ENCODE measurements around the gene ZNF282.

The ZNF282 gene

DNA sequence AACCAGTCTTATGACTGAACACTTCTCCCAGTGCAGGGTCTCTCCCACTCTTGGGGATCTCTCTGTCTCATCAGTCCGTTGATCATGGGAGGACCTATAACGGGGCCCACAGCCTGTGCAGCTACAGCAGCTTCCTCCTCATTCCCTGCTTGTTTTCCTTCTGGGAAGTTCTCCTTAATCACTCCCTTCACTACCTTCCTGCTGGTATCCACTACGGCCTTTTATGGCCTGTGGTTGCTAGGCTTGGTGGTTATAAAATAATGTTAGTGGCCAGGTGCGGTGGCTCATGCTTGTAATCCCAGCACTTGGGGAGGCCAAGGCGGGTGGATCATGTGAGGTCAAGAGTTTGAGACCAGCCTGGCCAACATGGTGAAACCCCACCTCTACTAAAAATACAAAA lies 3.5 kb upstream of the ZNF282 start:
- DNase-seq (ENCODE audit: low spot score): no peak

- no peak for DNase-seq (ENCODE audit: low spot score)
Measured at GRCh38 chr7:149194799-149195179, 557 bp upstream of the ZNF282 start.

DNA sequence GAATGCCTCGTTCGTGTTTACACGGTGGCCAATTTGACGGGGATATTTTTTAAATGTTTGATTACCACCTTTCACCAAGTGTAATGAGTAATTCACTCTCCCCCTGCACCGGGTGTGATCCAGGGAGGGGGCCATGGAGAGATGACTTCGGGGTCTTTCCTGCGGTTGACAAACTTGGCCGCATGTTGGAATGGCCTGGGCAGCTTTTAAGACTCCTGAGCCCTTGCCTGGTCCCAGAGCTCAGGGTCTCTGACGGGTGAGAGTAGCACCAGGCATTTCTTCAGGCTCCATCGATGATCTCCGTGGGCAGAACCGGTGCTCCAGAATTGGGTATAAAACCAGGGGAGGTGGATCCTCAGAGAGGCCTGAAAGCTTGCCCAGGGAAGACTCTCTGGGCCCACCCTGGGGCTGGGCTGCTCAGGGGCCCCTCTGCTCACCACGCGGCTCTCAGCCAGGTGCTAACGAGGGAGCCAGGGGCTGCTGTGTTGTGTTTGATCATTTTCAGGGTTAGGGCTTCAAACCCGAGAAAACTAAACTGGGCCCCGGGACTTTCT lies 882 bp downstream of the ZNF282 start:
- peak; percentile 49 for DNase-seq (ENCODE audit: low spot score)

- no peak for DNase-seq (ENCODE audit: low spot score)
Measured at GRCh38 chr7:149196705-149197171, 1.4 kb downstream of the ZNF282 start.

DNA sequence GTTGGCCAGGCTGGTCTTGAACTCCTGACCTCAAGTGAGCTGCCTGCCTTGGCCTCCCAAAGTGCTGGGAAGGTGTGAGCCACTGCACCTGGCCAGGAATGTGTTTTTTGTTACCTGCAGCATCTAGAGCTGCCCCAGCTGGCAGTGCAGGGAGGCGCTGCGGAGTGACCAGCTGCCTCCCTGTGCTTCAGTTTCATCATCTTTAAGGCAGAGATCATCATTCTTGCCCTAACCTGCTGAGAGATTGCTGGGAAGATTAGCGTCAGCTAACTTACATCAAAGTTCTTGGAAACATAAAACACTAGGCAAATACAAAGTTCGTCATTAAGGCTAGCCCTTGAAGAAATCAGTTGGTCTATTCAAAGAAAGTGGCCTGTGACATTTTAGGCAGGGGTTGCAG lies 2.3 kb downstream of the ZNF282 start:
- no peak for DNase-seq (ENCODE audit: low spot score)

- no peak for DNase-seq (ENCODE audit: low spot score)
Measured at GRCh38 chr7:149198161-149198816, 2.9 kb downstream of the ZNF282 start.

- DNase-seq (ENCODE audit: low spot score): no peak
Measured at GRCh38 chr7:149199234-149199995, 4.1 kb downstream of the ZNF282 start.

GRCh38 chr7:149202831-149203231 lies 7.5 kb downstream of the ZNF282 start:
- no peak for DNase-seq (ENCODE audit: low spot score)

DNA sequence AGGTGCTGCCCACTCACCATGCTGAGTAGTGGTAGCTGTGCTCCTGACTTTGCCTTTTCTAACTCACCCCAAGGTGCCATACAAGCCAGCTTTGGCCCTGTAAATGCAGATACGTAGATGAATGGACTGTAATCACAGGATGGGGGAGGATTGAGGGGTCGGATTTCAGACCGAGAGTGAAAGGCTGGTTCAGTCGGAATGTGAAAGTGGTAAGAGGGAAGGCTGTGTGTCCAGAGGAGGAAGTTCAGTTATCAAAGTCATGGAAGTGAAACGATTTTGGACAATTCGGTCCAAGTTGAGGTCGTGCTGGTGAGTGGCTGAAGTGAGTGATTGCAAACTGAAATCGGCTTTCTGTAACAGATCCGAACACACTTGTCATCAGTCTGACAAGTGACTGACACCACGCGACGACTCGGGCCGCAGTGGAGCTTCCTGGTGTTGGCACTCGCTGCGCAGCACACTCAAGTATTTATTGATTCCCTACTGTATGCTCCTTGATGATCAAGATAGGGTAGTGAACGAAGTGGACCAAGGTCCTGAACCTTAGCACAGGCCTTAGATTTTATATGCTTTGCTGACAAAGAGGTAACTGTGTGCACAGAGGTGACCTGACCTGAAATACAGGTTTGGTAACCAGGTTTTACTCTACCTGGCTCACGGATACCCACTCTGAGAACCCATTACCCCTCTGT lies 10.5 kb downstream of the ZNF282 start:
- DNase-seq (ENCODE audit: low spot score): no peak

DNA sequence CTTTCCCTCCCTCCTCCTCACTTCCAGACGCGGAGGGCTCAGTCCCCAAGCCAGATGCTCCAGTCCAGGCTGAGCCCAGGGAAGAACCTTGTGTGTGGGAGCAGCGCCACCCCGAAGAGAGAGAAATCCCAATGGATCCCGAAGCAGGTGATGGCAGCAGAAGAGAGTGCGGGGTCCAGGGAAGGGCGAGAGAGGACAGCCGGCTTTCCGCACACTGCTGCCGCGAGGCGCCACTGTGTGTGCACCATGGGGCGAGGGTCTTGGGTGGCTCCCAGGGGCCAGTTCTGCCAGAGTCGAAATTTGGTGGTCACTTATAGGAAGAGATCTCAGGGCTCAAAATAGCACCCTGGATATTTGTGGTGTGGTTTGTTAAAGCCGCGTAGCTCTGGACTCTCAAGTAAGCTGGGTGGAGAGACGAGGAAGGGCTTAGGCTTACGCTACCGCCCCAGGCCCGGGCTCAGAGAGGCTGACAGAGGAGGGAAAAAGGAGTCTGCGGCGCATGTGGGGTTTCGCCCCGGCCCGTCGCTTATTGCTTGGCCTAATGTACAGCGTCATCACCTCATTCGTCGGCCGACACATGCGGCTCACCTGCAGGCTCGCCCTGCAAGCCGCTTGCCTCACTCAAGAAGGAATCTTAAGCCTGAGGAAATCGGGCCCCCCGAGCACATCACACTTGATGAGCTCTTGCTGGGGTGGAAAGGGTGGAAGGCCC lies 12.1 kb downstream of the ZNF282 start:
- DNase-seq (ENCODE audit: low spot score): no peak

DNA sequence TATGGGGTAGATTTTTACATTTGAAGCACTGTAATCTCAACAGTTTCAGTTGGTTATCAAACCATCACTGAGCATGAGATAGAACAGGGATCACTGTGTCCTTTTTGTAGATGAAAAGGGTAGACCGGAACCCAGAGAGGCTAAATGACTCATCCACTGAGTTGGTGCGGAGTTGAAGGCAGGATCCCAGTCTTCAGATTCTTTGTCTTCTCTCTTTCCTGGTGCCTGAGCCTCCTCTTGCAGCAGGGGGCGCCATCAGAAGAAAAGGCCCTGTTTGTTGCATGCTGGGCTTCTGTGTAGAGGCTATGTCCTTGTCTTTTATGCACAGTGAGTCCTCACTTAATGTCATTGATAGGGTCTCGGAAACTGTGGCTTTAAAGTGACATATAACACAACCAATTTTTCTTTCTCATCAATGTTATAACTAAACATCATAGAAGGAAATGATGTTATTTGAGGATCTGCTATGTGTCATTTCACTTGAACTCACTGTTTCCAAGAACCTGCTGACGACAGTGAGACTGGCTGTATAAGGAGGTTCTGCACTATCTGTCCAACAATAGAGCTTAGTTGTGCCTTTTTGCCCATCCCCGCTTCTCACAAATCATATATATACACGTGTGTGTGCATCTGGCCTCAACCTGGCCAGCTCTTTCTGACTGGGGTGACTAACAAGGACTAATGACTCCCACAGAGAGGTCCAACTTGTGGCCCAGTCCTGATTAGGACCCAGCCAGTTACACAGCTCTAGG lies 14.3 kb downstream of the ZNF282 start:
- DNase-seq (ENCODE audit: low spot score): peak; percentile 81

GRCh38 chr7:149210551-149210950 lies 15.2 kb downstream of the ZNF282 start:
- DNase-seq (ENCODE audit: low spot score): no peak

DNA sequence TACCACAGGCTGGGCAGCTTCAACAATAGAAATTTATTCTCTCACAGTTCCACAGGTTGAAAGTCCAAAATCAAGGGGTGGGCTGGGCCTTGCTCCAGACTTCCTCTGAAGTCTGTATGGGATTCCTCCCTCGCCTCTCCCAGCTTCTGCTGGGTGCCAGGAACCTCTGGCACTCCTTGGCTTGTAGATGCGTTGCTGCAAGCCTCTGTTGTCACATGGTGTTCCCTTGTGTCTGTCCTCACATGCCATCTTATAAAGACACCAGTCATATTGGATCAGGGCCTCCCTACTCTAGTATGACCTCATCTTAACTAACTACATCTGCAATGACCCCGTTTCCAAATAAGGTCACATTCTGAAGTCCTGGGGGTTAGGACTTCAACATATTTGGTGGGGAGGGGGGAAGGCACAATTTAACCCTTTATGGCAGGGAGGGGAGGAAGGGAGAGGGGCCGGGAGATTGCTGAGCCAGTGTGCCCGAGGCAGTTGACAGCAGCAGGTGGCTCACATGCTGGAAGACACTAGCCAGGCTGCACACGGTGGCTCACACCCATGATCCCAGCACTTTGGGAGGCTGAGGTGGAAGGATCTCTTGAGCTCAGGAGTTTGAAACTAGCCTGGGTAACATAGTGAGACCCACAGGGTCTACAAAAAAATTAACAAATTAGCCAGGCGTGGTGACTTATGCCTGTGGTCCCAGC lies 18.8 kb downstream of the ZNF282 start:
- DNase-seq (ENCODE audit: low spot score): no peak

DNA sequence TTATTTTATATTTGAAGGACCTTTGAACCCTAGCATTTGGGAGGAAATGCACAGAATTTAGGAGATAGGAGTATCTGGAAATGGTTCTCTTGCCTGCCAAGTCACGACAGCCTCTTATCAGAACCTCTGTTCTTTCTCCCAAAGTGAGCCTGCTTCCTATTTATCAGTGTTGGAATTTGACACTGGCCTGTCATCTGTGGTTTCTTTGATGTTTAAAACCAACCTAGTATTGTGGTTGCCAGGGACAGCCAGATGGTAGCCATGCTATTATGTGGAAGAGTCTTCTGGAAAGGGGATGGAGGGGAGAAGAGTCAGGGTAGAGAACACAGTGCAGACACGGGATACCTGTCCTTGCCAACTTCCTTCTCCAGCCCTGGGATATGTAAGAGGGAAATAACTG lies 21.1 kb downstream of the ZNF282 start:
- DNase-seq (ENCODE audit: low spot score): no peak

- DNase-seq (ENCODE audit: low spot score): no peak
Measured at GRCh38 chr7:149217570-149217969, 22.2 kb downstream of the ZNF282 start.

GRCh38 chr7:149218469-149219420 lies 23.4 kb downstream of the ZNF282 start:
- no peak for DNase-seq (ENCODE audit: low spot score)

- DNase-seq (ENCODE audit: low spot score): no peak
Measured at GRCh38 chr7:149220534-149220933, 25.2 kb downstream of the ZNF282 start.

DNA sequence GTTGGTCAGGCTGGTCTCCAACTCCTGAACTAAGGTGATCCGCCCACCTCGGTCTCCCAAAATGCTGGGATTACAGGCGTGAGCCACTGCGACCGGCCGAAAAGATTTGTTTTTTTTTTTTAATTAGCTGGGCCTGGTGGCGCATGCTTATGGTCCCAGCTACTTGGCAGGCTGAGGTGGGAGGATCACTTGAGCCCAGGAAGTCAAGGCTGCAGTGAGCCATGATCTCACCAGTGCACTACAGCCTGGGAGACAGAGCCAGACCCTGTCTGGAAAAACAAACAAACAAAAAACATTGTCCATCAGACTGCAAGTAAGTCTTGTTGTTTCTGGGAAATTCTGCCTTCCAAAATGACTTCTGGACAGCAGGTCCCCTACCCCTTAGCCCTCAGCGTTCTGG lies 27.8 kb downstream of the ZNF282 start:
- no peak for DNase-seq (ENCODE audit: low spot score)

DNA sequence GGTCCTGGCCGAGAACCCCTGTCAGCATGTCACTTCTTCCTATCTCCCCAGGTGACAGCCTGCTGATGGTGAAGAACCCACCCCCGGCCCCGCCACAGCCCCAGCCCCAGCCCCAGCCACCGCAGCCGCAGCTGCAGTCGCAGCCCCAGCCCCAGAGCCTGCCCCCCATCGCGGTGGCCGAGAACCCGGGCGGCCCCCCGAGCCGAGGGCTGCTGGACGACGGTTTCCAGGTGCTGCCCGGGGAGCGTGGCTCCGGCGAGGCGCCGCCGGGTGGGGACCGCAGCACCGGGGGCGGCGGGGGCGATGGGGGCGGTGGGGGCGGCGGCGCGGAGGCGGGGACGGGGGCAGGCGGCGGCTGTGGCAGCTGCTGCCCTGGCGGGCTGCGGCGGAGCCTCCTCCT lies 28.4 kb downstream of the ZNF282 start:
- DNase-seq (ENCODE audit: low spot score): no peak

DNA sequence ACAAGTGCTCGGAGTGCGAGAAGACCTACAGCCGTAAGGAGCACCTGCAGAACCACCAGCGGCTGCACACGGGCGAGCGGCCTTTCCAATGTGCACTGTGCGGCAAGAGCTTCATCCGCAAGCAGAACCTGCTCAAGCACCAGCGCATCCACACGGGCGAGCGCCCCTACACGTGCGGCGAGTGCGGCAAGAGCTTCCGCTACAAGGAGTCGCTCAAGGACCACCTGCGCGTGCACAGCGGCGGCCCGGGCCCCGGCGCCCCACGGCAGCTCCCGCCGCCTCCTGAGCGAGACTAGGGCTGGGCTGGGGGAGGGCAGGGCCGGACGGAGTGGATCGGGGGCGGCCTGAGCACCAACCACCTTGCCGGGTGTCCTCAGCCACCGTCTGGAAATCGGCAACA lies 29.0 kb downstream of the ZNF282 start:
- DNase-seq (ENCODE audit: low spot score): no peak
